GM13976 (cell line): Measurements from ENCODE around the gene BCAS4.

ENCODE experiments used
- DNase-seq: peaks from one replicate; pipeline ENCODE4 v3.0.0; 2012; ENCODE audit warnings: low spot score
- CTCF ChIP-seq: IDR thresholded peaks from 2 replicates; pipeline ENCODE4 v1.5.1; 2012; ENCODE audit warnings: borderline replicate concordance, mild to moderate bottlenecking; ENCODE audit not compliant: insufficient read depth; ENCODE audit errors: extremely low read depth, missing control alignments, control extremely low read depth
- in situ Hi-C: fragments of 300-500 bp; cut with MboI; formaldehyde crosslinking; loops from one replicate; pipeline ENCODE4 v1.12.0; 2022; ENCODE audit warnings: low sequenced_read_pairs, mixed read lengths, inconsistent platforms; ENCODE audit not compliant: unreplicated experiment

Gene BCAS4

GRCh38 chr20:50898475-50898874 lies 103.6 kb downstream of the BCAS4 start:
- TF ChIP-seq CTCF: no peak
- in situ Hi-C loops: no loop called here
- no peak for DNase-seq

GRCh38 chr20:50900261-50900660 lies 105.4 kb downstream of the BCAS4 start:
- in situ Hi-C loops: no loop called here
- TF ChIP-seq CTCF: no peak
- no peak for DNase-seq

DNA sequence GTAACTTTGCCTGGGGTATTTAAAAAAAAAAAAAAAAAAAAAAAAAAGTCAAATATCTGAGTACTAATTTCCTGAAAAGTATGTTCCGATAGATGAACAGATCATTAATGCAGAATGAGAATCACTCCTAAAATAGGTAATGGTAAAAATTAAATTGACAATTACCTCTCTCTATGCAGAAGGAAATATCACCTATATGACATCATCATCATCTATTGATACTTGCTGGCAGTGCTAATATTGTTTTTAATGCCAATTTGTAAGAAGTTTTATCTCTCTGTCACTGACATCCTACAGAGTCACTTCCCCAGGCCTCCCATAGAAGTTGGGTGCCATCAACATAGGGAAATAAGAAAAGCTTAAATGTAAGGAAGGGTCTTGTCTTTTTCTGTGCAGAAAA lies 106.4 kb downstream of the BCAS4 start:
- in situ Hi-C loops: no loop called here
- no peak for DNase-seq
- TF ChIP-seq CTCF: no peak

GRCh38 chr20:50903353-50904051 lies 108.6 kb downstream of the BCAS4 start:
- TF ChIP-seq CTCF: no peak
- no peak for DNase-seq
- in situ Hi-C loops: no loop called here

- no peak for DNase-seq
- TF ChIP-seq CTCF: no peak
- in situ Hi-C loops: no loop called here
Observed at GRCh38 chr20:50904067-50904570, 109.3 kb downstream of the BCAS4 start.

GRCh38 chr20:50909413-50909812 lies 114.6 kb downstream of the BCAS4 start:
- in situ Hi-C loops: no loop called here
- no peak for DNase-seq
- no peak for TF ChIP-seq CTCF
